Keratinocyte (primary cell): ENCODE measurements around the gene RCE1. TPM values are rescaled to one million over a fixed set of nuclear protein-coding genes. Genes with fewer than 3 reads are reported as not detected.

Experiments used
- DNase-seq: peaks from one replicate; pipeline ENCODE4 v3.0.0-alpha.2; 2011; ENCODE audit warnings: low read depth, missing footprints, low spot score
- FAIRE-seq: peaks from 2 replicates; lab custom pipeline; 2011; peaks lifted over from hg19 to GRCh38; lab: Jason Lieb, UNC
- H2AFZ ChIP-seq: 2 replicates; pipeline ENCODE4 v1.6.0; 2012; ENCODE audit warnings: low read length, control low read depth, inconsistent platforms; ENCODE audit not compliant: control insufficient read depth
- H3K27ac ChIP-seq: 2 replicates; pipeline ENCODE4 v1.5.1; 2011; ENCODE audit warnings: low read length; ENCODE audit not compliant: control insufficient read depth, insufficient read depth
- H3K27me3 ChIP-seq: 3 replicates; pipeline ENCODE4 v1.6.0; 2011; ENCODE audit warnings: low read length; ENCODE audit not compliant: control insufficient read depth, insufficient read depth; ENCODE audit errors: extremely low read depth
- H3K36me3 ChIP-seq, 2 experiments: 2 replicates in 1 of 2; 3 replicates in 1 of 2; pipeline ENCODE4 v1.5.1; 2011; ENCODE audit warnings: low read length in 2 of 2, mild to moderate bottlenecking in 1 of 2; ENCODE audit not compliant: control insufficient read depth in 2 of 2, insufficient read depth in 2 of 2; ENCODE audit errors: extremely low read depth in 1 of 2
- H3K4me1 ChIP-seq: 3 replicates; pipeline ENCODE4 v1.5.1; 2011; ENCODE audit warnings: low read length; ENCODE audit not compliant: control insufficient read depth, insufficient read depth; ENCODE audit errors: extremely low read depth
- H3K4me2 ChIP-seq: 3 replicates; pipeline ENCODE4 v1.6.0; 2011; ENCODE audit warnings: low read depth, low read length; ENCODE audit not compliant: control insufficient read depth, insufficient read depth; ENCODE audit errors: extremely low read depth
- H3K4me3 ChIP-seq, 3 experiments: fragments of 200-600 bp in 1 of 3; sonication (generic) in 1 of 3; 2 replicates in 2 of 3; 3 replicates in 1 of 3; pipeline ENCODE4 v1.5.1; 2011 to 2016; ENCODE audit warnings: low read length in 3 of 3, mild to moderate bottlenecking in 3 of 3, control low read depth in 2 of 3, inconsistent platforms in 1 of 3, low read depth in 1 of 3, mixed read lengths in 1 of 3, mixed run types in 1 of 3, moderate library complexity in 1 of 3; ENCODE audit not compliant: control insufficient read depth in 2 of 3, insufficient read depth in 2 of 3; ENCODE audit errors: extremely low read depth in 1 of 3
- H3K79me2 ChIP-seq: 2 replicates; pipeline ENCODE4 v1.6.0; 2012; ENCODE audit warnings: low read length; ENCODE audit not compliant: control insufficient read depth, insufficient read depth
- H3K9ac ChIP-seq: 3 replicates; pipeline ENCODE4 v1.6.0; 2011; ENCODE audit warnings: low read length; ENCODE audit not compliant: control insufficient read depth, insufficient read depth; ENCODE audit errors: extremely low read depth
- H3K9me1 ChIP-seq: 3 replicates; pipeline ENCODE4 v1.6.0; 2011; ENCODE audit warnings: low read length; ENCODE audit not compliant: control insufficient read depth, insufficient read depth; ENCODE audit errors: extremely low read depth
- H3K9me3 ChIP-seq: 2 replicates; pipeline ENCODE4 v1.5.1; 2012; ENCODE audit warnings: low read depth, low read length; ENCODE audit not compliant: control insufficient read depth
- H4K20me1 ChIP-seq: 3 replicates; pipeline ENCODE4 v1.6.0; 2011; ENCODE audit warnings: low read length; ENCODE audit not compliant: control insufficient read depth, insufficient read depth; ENCODE audit errors: extremely low read depth
- CTCF ChIP-seq, 3 experiments: IDR thresholded peaks in 1 of 3; conservative IDR thresholded peaks in 1 of 3; optimal IDR thresholded peaks in 1 of 3; 2 replicates in 2 of 3; 3 replicates in 1 of 3; pipeline versions ENCODE3 to v1.5.1; 2011; ENCODE audit warnings: low read length in 3 of 3, mild to moderate bottlenecking in 3 of 3, moderate library complexity in 2 of 3, control low read depth in 1 of 3, inconsistent platforms in 1 of 3; ENCODE audit not compliant: insufficient read depth in 2 of 3; ENCODE audit errors: extremely low read depth in 1 of 3
- EZH2 ChIP-seq: IDR thresholded peaks from one replicate; pipeline ENCODE4 v1.6.1; 2012; ENCODE audit warnings: inconsistent platforms, mild to moderate bottlenecking, low read length, moderate library complexity
- dilution Hi-C: fragments of 300-500 bp; cut with MboI; formaldehyde crosslinking; loops from one replicate; pipeline ENCODE4 v1.7.0; 2020; ENCODE audit warnings: low sequenced_read_pairs; ENCODE audit not compliant: extremely low pct_ligation_motif_present
- polyA plus RNA-seq, 5 experiments: library from polyadenylated mRNA; depleted of rRNA in 3 of 5; stranded (reverse) in 3 of 5; stranded (forward) in 1 of 5; unstranded in 1 of 5; fragments of >200 nt; gene quantifications; 1 replicate in 1 of 5; 2 replicates in 3 of 5; 3 replicates in 1 of 5; pipeline versions ENCODE4 v1.2.1 to v1.2.3, GENCODE V29; 2011 to 2012; ENCODE audit warnings: missing spikeins in 2 of 5, low read depth in 1 of 5, low replicate concordance in 1 of 5

The RCE1 gene
- polyA plus RNA-seq, 1 donor (not counting 4 experiments of a cell fraction or from before 2014, with no cell fraction given), result 11.2 TPM

GRCh38 chr11:66864924-66865697 lies 21.9 kb downstream of the RCE1 start:
- dilution Hi-C loops, result no loop called here
- peaks cover 6% of the 10 kb centered on the region for H4K20me1 ChIP-seq
- no peak overlapping the region for H3K9ac ChIP-seq
- H3K9me3 ChIP-seq, result no peaks in the 10 kb centered on the region
- no peak overlapping the region for H3K4me2 ChIP-seq
- TF ChIP-seq CTCF (optimal IDR thresholded peaks at IDR 0.05 in 1 of 3, IDR thresholded peaks at IDR 0.05 in 1 of 3, conservative IDR thresholded peaks at IDR 0.05 in 1 of 3; ENCODE audit: extremely low read depth in 1 of 3, insufficient read depth in 2 of 3, low read length in 3 of 3) (no peak), EZH2 (no peak)
- H3K4me3 ChIP-seq, result no peak overlapping the region
- DNase-seq (no peak), FAIRE-seq (no peak)
- H3K79me2 ChIP-seq, result no peaks in the 10 kb centered on the region
- no peaks in the 10 kb centered on the region for H3K9me1 ChIP-seq
- H3K4me1 ChIP-seq, result peaks cover 18% of the 10 kb centered on the region
- no peak overlapping the region for H2AFZ ChIP-seq
- peaks cover 18 to 27% of the 10 kb centered on the region in 2 experiments for H3K36me3 ChIP-seq
- H3K27ac ChIP-seq, result no peak overlapping the region
- H3K27me3 ChIP-seq, result no peaks in the 10 kb centered on the region

DNA sequence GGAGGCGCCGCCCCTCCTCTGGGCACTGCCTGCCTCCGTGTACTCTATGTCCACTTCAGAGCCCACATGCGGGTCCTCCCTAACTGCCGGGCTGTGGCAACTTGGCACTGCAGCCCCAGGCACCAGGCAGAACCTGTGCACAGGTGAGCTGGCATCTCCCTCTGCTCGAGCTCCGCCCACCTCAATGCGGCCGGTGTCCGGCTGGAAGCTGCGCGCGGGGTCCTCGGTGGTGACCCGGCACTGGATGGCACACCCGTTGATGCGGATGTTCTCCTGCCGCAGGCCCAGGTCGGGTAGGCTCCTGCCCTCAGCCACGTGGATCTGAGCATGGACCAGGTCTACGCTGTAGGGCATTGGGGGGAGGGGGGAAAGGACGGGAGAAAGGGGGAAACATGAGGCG lies 22.8 kb downstream of the RCE1 start:
- dilution Hi-C loops, result no loop called here
- Histone ChIP-seq H4K20me1 (peaks cover 6% of the 10 kb centered on the region), H3K36me3 (peaks cover 27 to 29% of the 10 kb centered on the region in 2 experiments), H3K9me3 (no peaks in the 10 kb centered on the region), H3K4me1 (peaks cover 18% of the 10 kb centered on the region), H3K9me1 (no peaks in the 10 kb centered on the region), H3K27ac (no peak overlapping the region), H3K9ac (no peak overlapping the region), H3K4me3 (no peak overlapping the region), H2AFZ (no peak overlapping the region), H3K79me2 (no peaks in the 10 kb centered on the region), H3K4me2 (no peak overlapping the region), H3K27me3 (no peaks in the 10 kb centered on the region)
- TF ChIP-seq CTCF (optimal IDR thresholded peaks at IDR 0.05 in 1 of 3, IDR thresholded peaks at IDR 0.05 in 1 of 3, conservative IDR thresholded peaks at IDR 0.05 in 1 of 3; ENCODE audit: extremely low read depth in 1 of 3, insufficient read depth in 2 of 3, low read length in 3 of 3), result no peak
- TF ChIP-seq EZH2, result no peak
- no peak for DNase-seq
- FAIRE-seq, result no peak
